Fibroblast of mammary gland (primary cell): Measurements from ENCODE around the gene CSHL1.

Experiments used
- DNase-seq: peaks from one replicate; pipeline ENCODE4 v3.0.0-alpha.2; 2010; ENCODE audit warnings: low read depth
- H3K4me3 ChIP-seq: 2 replicates; pipeline ENCODE4 v1.5.1; 2011; ENCODE audit warnings: low read depth, mild to moderate bottlenecking, low read length, moderate library complexity; ENCODE audit not compliant: control insufficient read depth
- TF ChIP-seq, protein P1 (sequence below): conservative IDR thresholded peaks from 2 replicates; pipeline ENCODE4 v1.5.1; 2011; ENCODE audit warnings: low read depth, low read length, inconsistent platforms; ENCODE audit not compliant: control insufficient read depth, insufficient read depth

Gene CSHL1

DNA sequence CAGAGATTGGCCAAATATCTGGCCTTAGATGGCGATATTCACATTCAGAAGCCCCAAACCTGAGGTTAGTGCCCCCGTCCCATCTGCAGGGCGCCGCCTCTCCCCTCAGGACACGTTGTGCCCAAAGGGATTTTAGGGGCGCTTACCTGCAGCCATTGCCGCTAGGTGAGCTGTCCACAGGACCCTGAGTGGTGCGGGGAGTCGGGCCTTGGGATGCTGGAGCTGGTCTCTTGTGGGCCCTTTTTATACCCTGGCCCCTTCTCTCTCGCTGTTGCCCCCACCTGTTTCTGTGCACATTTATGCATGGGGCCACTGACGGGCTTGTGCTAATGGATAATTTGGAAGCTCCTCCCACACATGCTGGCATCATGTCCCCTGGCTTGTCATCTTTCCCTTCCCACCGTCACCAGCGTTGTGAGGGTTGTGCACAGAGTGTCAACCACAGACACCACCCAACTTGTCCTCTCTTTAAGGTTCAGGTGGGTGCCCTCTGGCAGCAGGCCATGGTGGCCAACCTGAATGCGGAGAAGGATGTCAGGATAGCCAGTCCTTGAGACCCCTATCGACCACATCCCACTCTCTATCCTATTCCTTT is at the start of gene CSHL1:
Gene CSHL1, minus strand, starts transcription at position 218 of the 595 bp plus-strand sequence. Its CDS starts 62 bp downstream, at position 156.
- DNase-seq = no peak
- TF ChIP-seq, protein P1, sequence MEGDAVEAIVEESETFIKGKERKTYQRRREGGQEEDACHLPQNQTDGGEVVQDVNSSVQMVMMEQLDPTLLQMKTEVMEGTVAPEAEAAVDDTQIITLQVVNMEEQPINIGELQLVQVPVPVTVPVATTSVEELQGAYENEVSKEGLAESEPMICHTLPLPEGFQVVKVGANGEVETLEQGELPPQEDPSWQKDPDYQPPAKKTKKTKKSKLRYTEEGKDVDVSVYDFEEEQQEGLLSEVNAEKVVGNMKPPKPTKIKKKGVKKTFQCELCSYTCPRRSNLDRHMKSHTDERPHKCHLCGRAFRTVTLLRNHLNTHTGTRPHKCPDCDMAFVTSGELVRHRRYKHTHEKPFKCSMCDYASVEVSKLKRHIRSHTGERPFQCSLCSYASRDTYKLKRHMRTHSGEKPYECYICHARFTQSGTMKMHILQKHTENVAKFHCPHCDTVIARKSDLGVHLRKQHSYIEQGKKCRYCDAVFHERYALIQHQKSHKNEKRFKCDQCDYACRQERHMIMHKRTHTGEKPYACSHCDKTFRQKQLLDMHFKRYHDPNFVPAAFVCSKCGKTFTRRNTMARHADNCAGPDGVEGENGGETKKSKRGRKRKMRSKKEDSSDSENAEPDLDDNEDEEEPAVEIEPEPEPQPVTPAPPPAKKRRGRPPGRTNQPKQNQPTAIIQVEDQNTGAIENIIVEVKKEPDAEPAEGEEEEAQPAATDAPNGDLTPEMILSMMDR = no peak
- H3K4me3 ChIP-seq = no peak within 1 kb of the TSS

DNA sequence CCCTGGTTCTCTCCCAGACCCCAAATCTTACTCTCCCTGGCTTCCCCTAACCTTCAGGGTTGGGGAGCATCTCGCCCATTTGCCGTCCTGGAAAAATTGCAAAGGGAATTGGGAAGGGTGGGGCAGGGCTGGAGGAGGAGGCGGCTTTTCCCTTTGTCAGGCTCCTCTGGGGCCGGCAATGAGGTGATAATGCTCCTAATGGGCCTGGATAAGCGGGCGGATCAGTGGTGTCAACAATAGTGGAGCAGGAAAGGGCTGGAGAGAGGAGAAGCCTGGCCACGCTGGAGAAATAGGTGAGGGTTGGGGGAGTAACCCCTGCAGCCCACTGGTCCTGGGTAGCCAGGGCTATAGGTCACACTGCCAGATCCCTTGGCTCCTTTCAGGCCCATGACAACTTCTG is 49.4 kb upstream of the CSHL1 start:
- no peak for DNase-seq
- TF ChIP-seq, protein P1 = no peak
- no peak overlapping the region for H3K4me3 ChIP-seq

DNA sequence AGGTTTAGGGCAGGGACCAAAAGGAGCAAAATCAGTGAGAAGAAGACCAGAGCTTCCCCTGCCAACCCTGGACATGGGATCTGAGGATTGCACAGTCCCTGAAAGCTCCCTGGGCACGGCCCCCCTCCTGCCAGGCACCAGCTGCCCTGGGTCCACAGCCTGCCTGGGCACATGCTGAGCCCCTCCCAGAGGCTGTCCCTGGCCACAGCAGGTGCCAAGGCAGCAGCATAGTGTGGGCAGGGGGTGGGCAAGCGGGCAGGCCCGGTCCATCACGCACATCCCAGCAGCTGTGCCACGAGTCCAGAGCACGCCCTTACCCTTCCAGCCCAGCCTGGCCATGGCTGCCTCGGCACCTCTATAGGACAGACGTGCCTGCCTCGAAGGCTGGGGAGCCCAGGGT is 48.9 kb upstream of the CSHL1 start:
- DNase-seq = no peak
- H3K4me3 ChIP-seq = no peak overlapping the region
- TF ChIP-seq, protein P1 = no peak

DNA sequence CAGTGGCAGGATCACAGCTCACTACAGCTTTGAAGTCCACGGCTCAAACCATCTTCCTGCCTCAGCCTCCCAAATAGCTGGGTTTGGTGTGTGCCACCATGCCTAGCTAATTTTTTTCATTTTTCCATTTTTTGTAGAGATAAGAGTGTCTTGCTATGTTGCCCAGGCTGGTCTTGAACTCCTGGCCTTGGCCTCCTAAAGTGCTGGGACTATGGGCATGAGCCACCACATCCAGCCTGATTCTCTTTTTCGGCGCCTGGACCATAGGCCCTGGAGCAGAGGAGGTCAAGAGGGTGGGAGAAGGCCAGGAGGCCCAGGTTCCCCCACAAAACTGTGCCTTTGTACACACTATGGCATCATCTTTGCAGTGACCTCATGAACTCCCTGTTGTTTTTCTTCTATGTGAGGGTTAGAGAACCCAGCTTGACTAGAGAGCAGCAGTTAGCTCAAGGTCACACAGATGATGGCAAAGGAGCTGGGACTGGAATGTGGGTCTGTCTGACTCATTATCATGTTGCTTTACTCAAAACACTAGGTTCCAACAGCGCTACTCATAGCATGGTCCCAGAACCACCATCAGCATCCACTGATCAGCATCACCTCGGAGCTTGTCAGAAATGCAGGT is 45.4 kb upstream of the CSHL1 start:
- TF ChIP-seq, protein P1 = no peak
- DNase-seq = peak; percentile 52
- no peak overlapping the region for H3K4me3 ChIP-seq

DNA sequence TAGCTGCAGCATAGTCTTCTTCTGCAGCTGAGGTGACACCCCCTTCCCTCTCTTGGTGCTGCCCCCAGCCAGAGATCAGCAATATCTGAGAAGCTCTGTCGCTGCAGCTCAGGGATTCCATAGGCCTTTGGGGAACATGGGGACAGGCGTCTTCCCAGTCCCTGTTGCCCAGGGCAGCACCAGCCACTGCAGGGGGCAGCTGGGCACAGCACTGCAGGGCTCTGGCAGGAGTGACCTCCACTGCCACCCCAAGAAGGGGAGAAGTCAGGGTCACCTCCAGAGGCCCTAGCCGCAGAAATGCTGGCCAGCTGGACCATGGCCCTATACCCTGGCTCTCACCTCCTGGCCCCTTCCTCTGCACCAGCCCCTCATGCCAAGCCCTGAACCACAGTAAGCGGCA is 44.7 kb upstream of the CSHL1 start:
- no peak for DNase-seq
- TF ChIP-seq, protein P1 = no peak
- no peak overlapping the region for H3K4me3 ChIP-seq

DNA sequence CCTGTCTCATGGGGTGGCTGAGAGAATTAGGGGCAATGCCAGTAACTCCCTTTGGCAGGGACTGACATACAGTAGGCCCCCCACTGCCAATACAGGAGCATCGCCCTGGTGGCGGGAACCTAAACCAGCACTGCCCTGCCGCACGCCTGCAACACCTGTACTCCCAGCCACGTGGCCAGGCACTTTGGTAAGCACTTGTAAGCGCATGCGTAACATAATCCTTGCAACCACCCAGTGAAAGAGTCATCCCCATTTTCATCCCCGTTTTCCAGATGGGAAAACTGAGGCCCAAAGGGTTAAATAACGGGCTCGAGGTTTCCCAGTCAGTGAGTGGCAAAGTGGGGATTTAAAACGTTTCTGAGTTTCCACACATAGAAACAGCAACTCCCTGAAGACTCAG is 44.2 kb upstream of the CSHL1 start:
- no peak for DNase-seq
- no peak overlapping the region for H3K4me3 ChIP-seq
- TF ChIP-seq, protein P1 = no peak
